GM12878 (cell line): ENCODE results near the gene SFTPB. TPM values are rescaled to one million over a fixed set of nuclear protein-coding genes. Genes with fewer than 3 reads are reported as not detected.

Source experiments
- ATAC-seq: fragments of 200-7000 bp; cut with Tn5 transposase; 3 replicates; pipeline ENCODE4 v1.9.1; 2020; ENCODE audit warnings: mild to moderate bottlenecking, moderate library complexity
- BruUV-seq: library from RNA; stranded (reverse); fragments of 400-500 nt; replicated peaks from 2 replicates; lab custom pipeline; 2021; lab: Mats Ljungman, UMichigan
- CTCF ChIA-PET: fragments of 300-600 bp; sonication (Branson Sonifier 250); formaldehyde crosslinking; extraction: SDS; loops from one replicate; lab custom pipeline; 2021; ENCODE audit warnings: inconsistent platforms; lab: Yijun Ruan, JAX
- POLR2A ChIA-PET: fragments of 350-600 bp; formaldehyde crosslinking; extraction: SDS; loops from one replicate; lab custom pipeline; 2021; ENCODE audit warnings: inconsistent platforms; lab: Charles Lee
- RAD21 ChIA-PET: fragments of 300-600 bp; sonication (Branson Sonifier 250); formaldehyde crosslinking; loops from one replicate; lab custom pipeline; 2023; ENCODE audit warnings: antibody characterized with exemption; ENCODE audit not compliant: unreplicated experiment; lab: Charles Lee
- SMC1A ChIA-PET: fragments of 300-600 bp; sonication (Branson Sonifier 250); formaldehyde crosslinking; loops from one replicate; lab custom pipeline; 2023; ENCODE audit not compliant: unreplicated experiment, uncharacterized antibody; lab: Charles Lee
- DNase-seq: peaks from one replicate; pipeline ENCODE4 v3.0.0-alpha.2; 2011; ENCODE audit warnings: low read depth, low spot score
- FAIRE-seq: peaks from 3 replicates; lab custom pipeline; 2011; peaks lifted over from hg19 to GRCh38; lab: Jason Lieb, UNC
- H2AFZ ChIP-seq: 2 replicates; pipeline ENCODE4 v1.6.0; 2011; ENCODE audit warnings: low read depth, low read length, control low read depth; ENCODE audit not compliant: control insufficient read depth
- H3K27ac ChIP-seq: 2 replicates; pipeline ENCODE4 v1.5.1; 2011; ENCODE audit warnings: control low read depth; ENCODE audit not compliant: control insufficient read depth, insufficient read depth
- H3K27me3 ChIP-seq, 2 experiments: replicated peaks in 1 of 2; 2 replicates each; pipeline versions ENCODE4 v1.6.0 to v1.6.1; 2011; ENCODE audit warnings: low read length in 1 of 2; ENCODE audit not compliant: control insufficient read depth in 2 of 2, insufficient read depth in 2 of 2
- H3K36me3 ChIP-seq, 2 experiments: 2 replicates each; pipeline ENCODE4 v1.5.1; 2011; ENCODE audit warnings: low read length in 1 of 2; ENCODE audit not compliant: control insufficient read depth in 2 of 2, insufficient read depth in 2 of 2
- H3K4me1 ChIP-seq: 2 replicates; pipeline ENCODE4 v1.6.1; 2011; ENCODE audit warnings: mild to moderate bottlenecking, low read length, moderate library complexity, mixed read lengths; ENCODE audit not compliant: control insufficient read depth, insufficient read depth
- H3K4me2 ChIP-seq: 2 replicates; pipeline ENCODE4 v1.6.0; 2011; ENCODE audit warnings: control low read depth; ENCODE audit not compliant: control insufficient read depth, insufficient read depth
- H3K4me3 ChIP-seq: fragments of 200-600 bp; sonication (generic); 2 replicates; pipeline ENCODE4 v1.5.1; 2016
- H3K79me2 ChIP-seq: 2 replicates; pipeline ENCODE4 v1.6.0; 2011; ENCODE audit warnings: low read length; ENCODE audit not compliant: control insufficient read depth, insufficient read depth
- H3K9ac ChIP-seq: 2 replicates; pipeline ENCODE4 v1.8.0; 2011; ENCODE audit warnings: low read length, control low read depth, mixed read lengths; ENCODE audit not compliant: control insufficient read depth, insufficient read depth
- H3K9me3 ChIP-seq: replicated peaks from 3 replicates; pipeline ENCODE4 v1.5.1; 2011; ENCODE audit warnings: mild to moderate bottlenecking, low read length; ENCODE audit not compliant: control insufficient read depth, insufficient read depth
- H4K20me1 ChIP-seq: 2 replicates; pipeline ENCODE4 v1.6.0; 2011; ENCODE audit not compliant: control insufficient read depth, insufficient read depth
- LARP7 ChIP-seq: fragments of 450-650 bp; IDR thresholded peaks from 2 replicates; pipeline ENCODE4 v1.6.1; 2017; ENCODE audit warnings: mild to moderate bottlenecking
- NFYB ChIP-seq: IDR thresholded peaks from 2 replicates; pipeline ENCODE4 v1.6.1; 2011; ENCODE audit warnings: low read depth, mild to moderate bottlenecking, low read length, improper control_type of control experiment, moderate library complexity; ENCODE audit not compliant: insufficient read depth
- RUNX3 ChIP-seq: IDR thresholded peaks from 2 replicates; pipeline ENCODE4 v1.6.1; 2012; ENCODE audit warnings: low read length, inconsistent platforms
- TAF1 ChIP-seq: IDR thresholded peaks from 2 replicates; pipeline ENCODE4 v1.6.1; 2011; ENCODE audit warnings: mild to moderate bottlenecking, low read depth, low read length, borderline replicate concordance
- TCF12 ChIP-seq: IDR thresholded peaks from 2 replicates; pipeline ENCODE4 v1.6.1; 2011; ENCODE audit warnings: low read depth, mild to moderate bottlenecking, low read length
- WRNIP1 ChIP-seq: IDR thresholded peaks from 2 replicates; pipeline ENCODE4 v1.6.1; 2011; ENCODE audit warnings: low read depth, low read length, improper control_type of control experiment, borderline replicate concordance
- ZBTB40 ChIP-seq: fragments of 450-650 bp; IDR thresholded peaks from 2 replicates; pipeline ENCODE4 v1.6.1; 2016; ENCODE audit warnings: mild to moderate bottlenecking, moderate library complexity, borderline replicate concordance
- ZNF207 ChIP-seq: fragments of 450-650 bp; IDR thresholded peaks from 2 replicates; pipeline ENCODE4 v1.6.1; 2014; ENCODE audit warnings: antibody characterized with exemption, mild to moderate bottlenecking, borderline replicate concordance
- WGBS: methylation state at CpG from one replicate; pipeline ENCODE4 v1.1.6; 2016; ENCODE audit warnings: low lambda C conversion rate; ENCODE audit not compliant: insufficient replicate concordance, insufficient coverage; ENCODE audit errors: missing lambda C conversion rate; 5-methylcytosine and 5-hydroxymethylcytosine counted together
- in situ Hi-C: fragments of 300-500 bp; cut with MboI; formaldehyde crosslinking; loops from 9 replicates; pipeline ENCODE4 v1.14.3; 2018; ENCODE audit warnings: mixed read lengths
- intact Hi-C: fragments of 100-400 bp; cut with micrococcal nuclease; formaldehyde crosslinking; loops from one replicate; pipeline ENCODE4 v1.14.2; 2022; ENCODE audit not compliant: unreplicated experiment
- polyA plus RNA-seq, 11 experiments: library from polyadenylated mRNA; depleted of rRNA in 4 of 11; unstranded in 6 of 11; stranded (reverse) in 5 of 11; fragments of >200 nt; fragmentation: Nextera tagmentation in 4 of 11; fragmentation: Illumina TruSeq in 1 of 11; extraction: Ambion mirVana in 4 of 11; extraction: Trizol in 1 of 11; gene quantifications; 1 replicate in 1 of 11; 2 replicates in 10 of 11; pipeline versions ENCODE4 v1.2.1 to v1.2.3, GENCODE V29; 2011 to 2016; ENCODE audit warnings: inconsistent platforms in 2 of 11, missing spikeins in 2 of 11, low read depth in 1 of 11
- total RNA-seq, 4 experiments: library from RNA; depleted of rRNA in 3 of 4; stranded (reverse); fragments of >200 nt in 3 of 4; fragmentation: Illumina TruSeq in 1 of 4; extraction: Trizol in 1 of 4; gene quantifications; 2 replicates each; pipeline versions ENCODE4 v1.2.1 to v1.2.3, GENCODE V29; 2013 to 2021
- TF ChIP-seq, protein P1 (sequence below): fragments of 450-650 bp; IDR thresholded peaks from 2 replicates; pipeline ENCODE4 v1.6.1; 2017; ENCODE audit warnings: mild to moderate bottlenecking, moderate library complexity

The SFTPB gene
- total and polyA plus RNA-seq, 10 of the 15 experiments (the other 5 are each of a cell fraction or from before 2014, with no cell fraction given): 0.02 to 5.3 TPM; not detected in 8

DNA sequence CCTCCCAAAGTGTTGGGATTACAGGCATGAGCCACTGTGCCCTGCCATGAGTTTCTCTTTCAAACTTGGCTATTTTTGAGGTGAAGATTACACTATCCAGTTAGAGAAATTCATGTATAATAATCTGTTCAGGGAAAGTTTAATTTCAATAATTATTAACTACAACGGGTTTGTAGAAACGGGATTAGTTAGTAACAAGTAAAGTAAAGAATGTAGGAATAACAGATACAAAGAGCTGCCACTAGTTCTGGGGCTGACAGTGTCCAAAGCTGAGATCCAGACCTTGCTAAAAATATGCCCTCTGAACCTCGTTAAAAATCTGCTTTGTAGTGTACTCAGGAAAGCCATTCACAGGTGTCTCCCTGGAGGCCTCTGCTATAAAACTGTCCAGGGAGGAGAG, 16.9 kb downstream of the SFTPB start (continued):
- no peak for TF ChIP-seq ZBTB40
- TF ChIP-seq WRNIP1: no peak
- no peak for TF ChIP-seq ZNF207

DNA sequence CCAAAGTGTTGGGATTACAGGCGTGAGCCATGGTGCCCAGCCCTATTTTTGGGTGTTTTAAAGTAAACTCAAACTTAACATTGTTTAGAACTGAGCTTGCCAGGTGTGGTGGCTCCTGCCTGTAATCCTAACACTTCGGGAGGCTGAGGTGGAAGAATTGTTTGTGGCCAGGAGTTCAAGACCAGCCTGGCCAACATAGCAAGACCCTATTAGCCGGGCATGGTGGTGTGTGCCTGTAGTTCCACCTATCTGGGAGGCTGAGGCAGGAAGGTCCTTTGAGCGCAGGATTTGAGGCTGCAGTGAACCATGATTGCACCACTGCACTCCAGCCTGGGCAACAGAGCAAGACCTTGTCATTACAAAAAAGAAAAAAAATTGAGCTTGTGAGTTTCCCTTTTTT, 17.5 kb downstream of the SFTPB start:
- peaks cover 23 to 27% of the 10 kb centered on the region in 2 experiments for H3K36me3 ChIP-seq
- DNase-seq (no peak), ATAC-seq (no peak), FAIRE-seq (no peak)
- SMC1A ChIA-PET: no interaction called here
- no peaks in the 10 kb centered on the region for H3K27me3 ChIP-seq
- WGBS: 93% methylated on average over 4 of the region's 4 CpGs
- no peak overlapping the region for H3K4me2 ChIP-seq
- peaks cover 13% of the 10 kb centered on the region for H3K4me1 ChIP-seq
- H4K20me1 ChIP-seq: no peaks in the 10 kb centered on the region
- no peak overlapping the region for H3K4me3 ChIP-seq
- no TSS peak for BruUV-seq
- no peaks in the 10 kb centered on the region for H3K79me2 ChIP-seq
- CTCF ChIA-PET: interaction anchor here (0.6 to 3.3 kb wide), 6 partner anchors 9 to 107 kb away, joined by 3 to 36 read pairs (median 4); no protein-coding TSS in a partner anchor
- POLR2A ChIA-PET: no interaction called here
- no peak overlapping the region for H2AFZ ChIP-seq
- H3K9ac ChIP-seq: no peak overlapping the region
- in situ Hi-C loops: no loop called here
- RAD21 ChIA-PET: interaction anchor here (1.0 to 4.1 kb wide), 2 partner anchors 13 to 231 kb away, joined by 3 to 16 read pairs; partner anchors contain the start of gene SH2D6
- intact Hi-C loops: no loop called here
- H3K27ac ChIP-seq: no peak overlapping the region
- H3K9me3 ChIP-seq: no peaks in the 10 kb centered on the region
- TF ChIP-seq LARP7 (no peak), NFYB (no peak), ZBTB40 (no peak), TCF12 (no peak), TAF1 (no peak), RUNX3 (no peak)
- TF ChIP-seq, protein P1, sequence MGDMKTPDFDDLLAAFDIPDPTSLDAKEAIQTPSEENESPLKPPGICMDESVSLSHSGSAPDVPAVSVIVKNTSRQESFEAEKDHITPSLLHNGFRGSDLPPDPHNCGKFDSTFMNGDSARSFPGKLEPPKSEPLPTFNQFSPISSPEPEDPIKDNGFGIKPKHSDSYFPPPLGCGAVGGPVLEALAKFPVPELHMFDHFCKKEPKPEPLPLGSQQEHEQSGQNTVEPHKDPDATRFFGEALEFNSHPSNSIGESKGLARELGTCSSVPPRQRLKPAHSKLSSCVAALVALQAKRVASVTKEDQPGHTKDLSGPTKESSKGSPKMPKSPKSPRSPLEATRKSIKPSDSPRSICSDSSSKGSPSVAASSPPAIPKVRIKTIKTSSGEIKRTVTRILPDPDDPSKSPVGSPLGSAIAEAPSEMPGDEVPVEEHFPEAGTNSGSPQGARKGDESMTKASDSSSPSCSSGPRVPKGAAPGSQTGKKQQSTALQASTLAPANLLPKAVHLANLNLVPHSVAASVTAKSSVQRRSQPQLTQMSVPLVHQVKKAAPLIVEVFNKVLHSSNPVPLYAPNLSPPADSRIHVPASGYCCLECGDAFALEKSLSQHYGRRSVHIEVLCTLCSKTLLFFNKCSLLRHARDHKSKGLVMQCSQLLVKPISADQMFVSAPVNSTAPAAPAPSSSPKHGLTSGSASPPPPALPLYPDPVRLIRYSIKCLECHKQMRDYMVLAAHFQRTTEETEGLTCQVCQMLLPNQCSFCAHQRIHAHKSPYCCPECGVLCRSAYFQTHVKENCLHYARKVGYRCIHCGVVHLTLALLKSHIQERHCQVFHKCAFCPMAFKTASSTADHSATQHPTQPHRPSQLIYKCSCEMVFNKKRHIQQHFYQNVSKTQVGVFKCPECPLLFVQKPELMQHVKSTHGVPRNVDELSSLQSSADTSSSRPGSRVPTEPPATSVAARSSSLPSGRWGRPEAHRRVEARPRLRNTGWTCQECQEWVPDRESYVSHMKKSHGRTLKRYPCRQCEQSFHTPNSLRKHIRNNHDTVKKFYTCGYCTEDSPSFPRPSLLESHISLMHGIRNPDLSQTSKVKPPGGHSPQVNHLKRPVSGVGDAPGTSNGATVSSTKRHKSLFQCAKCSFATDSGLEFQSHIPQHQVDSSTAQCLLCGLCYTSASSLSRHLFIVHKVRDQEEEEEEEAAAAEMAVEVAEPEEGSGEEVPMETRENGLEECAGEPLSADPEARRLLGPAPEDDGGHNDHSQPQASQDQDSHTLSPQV: no peak
